ENCODE measurements around the gene TBC1D17.
"Not testable (repeated sequence)": the region's sequence is repeated elsewhere in the genome, so short reads cannot be mapped to it uniquely, and the experiment has no call there.

The TBC1D17 gene

GRCh38 chr19:49921871-49922795 is 44.6 kb downstream of the TBC1D17 start:
- DNase-seq (ENCODE audit: low read depth) = peak; percentile 61

- DNase-seq (ENCODE audit: low read depth) = no peak
Observed at GRCh38 chr19:49923055-49924003, 45.8 kb downstream of the TBC1D17 start.

GRCh38 chr19:49924004-49924880 is 46.7 kb downstream of the TBC1D17 start:
- DNase-seq (ENCODE audit: low read depth) = no peak

- DNase-seq (ENCODE audit: low read depth) = not testable (repeated sequence)
Observed at GRCh38 chr19:49924881-49925210, 47.3 kb downstream of the TBC1D17 start.

- DNase-seq (ENCODE audit: low read depth) = no peak
Observed at GRCh38 chr19:49925486-49925885, 48.0 kb downstream of the TBC1D17 start.

- DNase-seq (ENCODE audit: low read depth) = no peak
Observed at GRCh38 chr19:49926515-49926914, 49.0 kb downstream of the TBC1D17 start.

- no peak for DNase-seq (ENCODE audit: low read depth)
Observed at GRCh38 chr19:49927526-49928264, 50.2 kb downstream of the TBC1D17 start.

GRCh38 chr19:49929121-49929610 is 51.7 kb downstream of the TBC1D17 start, which contains the start of the genes ATF5 and NUP62:
Gene ATF5 (plus strand): TSS chr19:49929205. CDS start chr19:49930851, 1,646 bp downstream.
Gene NUP62 (minus strand): TSS chr19:49929504. CDS start chr19:49909807, 19,697 bp downstream.
- DNase-seq (ENCODE audit: low read depth) = peak; percentile 22

- peak; percentile 67 for DNase-seq (ENCODE audit: low read depth)
Observed at GRCh38 chr19:49929611-49930482, 52.3 kb downstream of the TBC1D17 start.

- DNase-seq (ENCODE audit: low read depth) = no peak
Observed at GRCh38 chr19:49930483-49931011, 53.0 kb downstream of the TBC1D17 start.

GRCh38 chr19:49931293-49932040 is 54.0 kb downstream of the TBC1D17 start:
- no peak for DNase-seq (ENCODE audit: low read depth)

- DNase-seq (ENCODE audit: low read depth) = no peak
Observed at GRCh38 chr19:49932041-49932451, 54.5 kb downstream of the TBC1D17 start.

- DNase-seq (ENCODE audit: low read depth) = no peak
Observed at GRCh38 chr19:49932731-49933131, 55.2 kb downstream of the TBC1D17 start.

GRCh38 chr19:49933643-49934042 is 56.1 kb downstream of the TBC1D17 start:
- no peak for DNase-seq (ENCODE audit: low read depth)

GRCh38 chr19:49936549-49936948 is 59.0 kb downstream of the TBC1D17 start:
- no peak for DNase-seq (ENCODE audit: low read depth)

GRCh38 chr19:49937750-49938381 is 60.4 kb downstream of the TBC1D17 start:
- DNase-seq (ENCODE audit: low read depth) = no peak

Measured in GM04503 (cell line).